Endothelial cell of umbilical vein (primary cell): ENCODE results near the gene ETS1.

Experiments used
- POLR2A ChIP-seq: IDR thresholded peaks from 2 replicates; pipeline ENCODE4 v1.6.1; 2012; ENCODE audit warnings: low read depth, mild to moderate bottlenecking, control low read depth, low read length
- TF ChIP-seq, protein P1 (sequence below), 2 donors: IDR thresholded peaks; 1 replicate in 1 of 2; 2 replicates in 1 of 2; pipeline ENCODE4 v1.5.1; 2011; ENCODE audit warnings: low read length in 2 of 2, mild to moderate bottlenecking in 2 of 2, moderate library complexity in 2 of 2, control low read depth in 1 of 2, inconsistent platforms in 1 of 2, low read depth in 1 of 2; ENCODE audit not compliant: insufficient read depth in 1 of 2; ENCODE audit errors: extremely low read depth in 1 of 2

GRCh38 chr11:128476729-128477128 is 110.6 kb downstream of the ETS1 start:
- TF ChIP-seq, protein P1, sequence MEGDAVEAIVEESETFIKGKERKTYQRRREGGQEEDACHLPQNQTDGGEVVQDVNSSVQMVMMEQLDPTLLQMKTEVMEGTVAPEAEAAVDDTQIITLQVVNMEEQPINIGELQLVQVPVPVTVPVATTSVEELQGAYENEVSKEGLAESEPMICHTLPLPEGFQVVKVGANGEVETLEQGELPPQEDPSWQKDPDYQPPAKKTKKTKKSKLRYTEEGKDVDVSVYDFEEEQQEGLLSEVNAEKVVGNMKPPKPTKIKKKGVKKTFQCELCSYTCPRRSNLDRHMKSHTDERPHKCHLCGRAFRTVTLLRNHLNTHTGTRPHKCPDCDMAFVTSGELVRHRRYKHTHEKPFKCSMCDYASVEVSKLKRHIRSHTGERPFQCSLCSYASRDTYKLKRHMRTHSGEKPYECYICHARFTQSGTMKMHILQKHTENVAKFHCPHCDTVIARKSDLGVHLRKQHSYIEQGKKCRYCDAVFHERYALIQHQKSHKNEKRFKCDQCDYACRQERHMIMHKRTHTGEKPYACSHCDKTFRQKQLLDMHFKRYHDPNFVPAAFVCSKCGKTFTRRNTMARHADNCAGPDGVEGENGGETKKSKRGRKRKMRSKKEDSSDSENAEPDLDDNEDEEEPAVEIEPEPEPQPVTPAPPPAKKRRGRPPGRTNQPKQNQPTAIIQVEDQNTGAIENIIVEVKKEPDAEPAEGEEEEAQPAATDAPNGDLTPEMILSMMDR (IDR thresholded peaks at IDR 0.05; ENCODE audit: extremely low read depth in 1 of 2, insufficient read depth in 1 of 2, low read depth in 1 of 2, low read length in 2 of 2), result no peak
- no peak for TF ChIP-seq POLR2A
